Measurements from ENCODE around the gene RIMS3.

DNA sequence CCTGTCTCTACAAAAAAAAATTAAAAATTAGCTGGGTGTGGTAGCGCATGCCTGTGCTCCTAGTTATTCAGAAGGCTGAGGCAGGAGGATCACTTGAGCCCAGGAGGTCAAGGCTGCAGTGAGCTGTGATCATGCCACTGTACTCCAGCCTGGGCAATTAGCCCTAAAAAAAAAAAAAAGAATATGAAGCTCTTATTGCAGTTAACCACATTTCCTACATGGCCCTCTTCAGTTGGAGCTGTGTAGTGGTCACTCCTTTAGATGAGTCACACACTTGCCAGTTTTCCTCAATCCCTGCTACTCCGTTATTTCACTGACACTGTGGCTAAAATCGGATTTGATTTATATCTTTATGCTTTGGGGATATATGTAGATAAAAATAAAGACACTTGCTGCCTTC is 37.8 kb upstream of the RIMS3 start:
- TF ChIP-seq, protein P1, sequence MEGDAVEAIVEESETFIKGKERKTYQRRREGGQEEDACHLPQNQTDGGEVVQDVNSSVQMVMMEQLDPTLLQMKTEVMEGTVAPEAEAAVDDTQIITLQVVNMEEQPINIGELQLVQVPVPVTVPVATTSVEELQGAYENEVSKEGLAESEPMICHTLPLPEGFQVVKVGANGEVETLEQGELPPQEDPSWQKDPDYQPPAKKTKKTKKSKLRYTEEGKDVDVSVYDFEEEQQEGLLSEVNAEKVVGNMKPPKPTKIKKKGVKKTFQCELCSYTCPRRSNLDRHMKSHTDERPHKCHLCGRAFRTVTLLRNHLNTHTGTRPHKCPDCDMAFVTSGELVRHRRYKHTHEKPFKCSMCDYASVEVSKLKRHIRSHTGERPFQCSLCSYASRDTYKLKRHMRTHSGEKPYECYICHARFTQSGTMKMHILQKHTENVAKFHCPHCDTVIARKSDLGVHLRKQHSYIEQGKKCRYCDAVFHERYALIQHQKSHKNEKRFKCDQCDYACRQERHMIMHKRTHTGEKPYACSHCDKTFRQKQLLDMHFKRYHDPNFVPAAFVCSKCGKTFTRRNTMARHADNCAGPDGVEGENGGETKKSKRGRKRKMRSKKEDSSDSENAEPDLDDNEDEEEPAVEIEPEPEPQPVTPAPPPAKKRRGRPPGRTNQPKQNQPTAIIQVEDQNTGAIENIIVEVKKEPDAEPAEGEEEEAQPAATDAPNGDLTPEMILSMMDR (IDR thresholded peaks at IDR 0.05): no peak
- TF ChIP-seq POLR2AphosphoS5 (IDR thresholded peaks at IDR 0.05): no peak
- TF ChIP-seq POLR2A (IDR thresholded peaks at IDR 0.05): no peak
